Mesothelial cell of epicardium (in vitro differentiated cells): ENCODE results near the gene PKNOX1. TPM values are rescaled to one million over a fixed set of nuclear protein-coding genes. Genes with fewer than 3 reads are reported as not detected.
"Not testable (repeated sequence)": the region's sequence is repeated elsewhere in the genome, so short reads cannot be mapped to it uniquely, and the experiment has no call there.

Experiments used
- DNase-seq, 2 experiments: peaks; one replicate each; pipeline ENCODE4 v3.0.0; 2021; ENCODE audit warnings: low spot score in 2 of 2; ENCODE audit not compliant: unreplicated experiment in 2 of 2
- H3K27ac Mint-ChIP-seq: 2 replicates; pipeline ENCODE4 v1.8.0; 2021; ENCODE audit warnings: mixed read lengths
- H3K27me3 Mint-ChIP-seq: 2 replicates; pipeline ENCODE4 v1.8.0; 2021; ENCODE audit warnings: low read depth, mixed read lengths
- H3K36me3 Mint-ChIP-seq: 2 replicates; pipeline ENCODE4 v1.8.0; 2021; ENCODE audit warnings: mixed read lengths
- H3K4me1 Mint-ChIP-seq: 2 replicates; pipeline ENCODE4 v1.8.0; 2021; ENCODE audit warnings: mixed read lengths
- H3K4me3 Mint-ChIP-seq: 2 replicates; pipeline ENCODE4 v1.8.0; 2021; ENCODE audit warnings: mild to moderate bottlenecking, moderate library complexity, mixed read lengths
- H3K9me3 Mint-ChIP-seq: 2 replicates; pipeline ENCODE4 v1.8.0; 2021; ENCODE audit warnings: mixed read lengths
- CTCF ChIP-seq: fragments of 200-600 bp; sonication (generic); IDR thresholded peaks from one replicate; pipeline ENCODE4 v1.5.0; 2021; ENCODE audit warnings: antibody characterized with exemption; ENCODE audit not compliant: unreplicated experiment
- total RNA-seq: library from RNA; stranded (reverse); gene quantifications from 3 replicates; pipeline ENCODE4 v1.2.1, GENCODE V29; 2021

Gene PKNOX1, protein sequence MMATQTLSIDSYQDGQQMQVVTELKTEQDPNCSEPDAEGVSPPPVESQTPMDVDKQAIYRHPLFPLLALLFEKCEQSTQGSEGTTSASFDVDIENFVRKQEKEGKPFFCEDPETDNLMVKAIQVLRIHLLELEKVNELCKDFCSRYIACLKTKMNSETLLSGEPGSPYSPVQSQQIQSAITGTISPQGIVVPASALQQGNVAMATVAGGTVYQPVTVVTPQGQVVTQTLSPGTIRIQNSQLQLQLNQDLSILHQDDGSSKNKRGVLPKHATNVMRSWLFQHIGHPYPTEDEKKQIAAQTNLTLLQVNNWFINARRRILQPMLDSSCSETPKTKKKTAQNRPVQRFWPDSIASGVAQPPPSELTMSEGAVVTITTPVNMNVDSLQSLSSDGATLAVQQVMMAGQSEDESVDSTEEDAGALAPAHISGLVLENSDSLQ
- total RNA-seq, result 31.9 to 33.9 TPM (median 32.8 TPM) in 3 replicates

GRCh38 chr21:42973991-42974831, at the start of gene PKNOX1:
Gene PKNOX1, plus strand, starts transcription at chr21:42974562. Its CDS starts 29,820 bp downstream, at chr21:43004382.
- peak; percentile 98 to 99 for DNase-seq
- H3K27me3 Mint-ChIP-seq, result no peaks in the 10 kb centered on the region
- H3K27ac Mint-ChIP-seq, result peak within 1 kb of the TSS; percentile 98
- peak within 1 kb of the TSS; percentile 85 for H3K4me3 Mint-ChIP-seq
- TF ChIP-seq CTCF, result no peak
- H3K9me3 Mint-ChIP-seq, result peaks cover 14% of the 10 kb centered on the region
- peaks cover 19% of the 10 kb centered on the region for H3K36me3 Mint-ChIP-seq
- peaks cover 27% of the 10 kb centered on the region for H3K4me1 Mint-ChIP-seq

GRCh38 chr21:42925114-42925926, 49.0 kb upstream of the PKNOX1 start, which contains the start of gene ERVH48-1:
Gene ERVH48-1, minus strand, starts transcription at chr21:42925630. Its CDS starts 6,624 bp downstream, at chr21:42919006.
- Mint-ChIP-seq H3K9me3 (no peaks in the 10 kb centered on the region), H3K4me1 (peaks cover 17% of the 10 kb centered on the region), H3K36me3 (peaks cover 2% of the 10 kb centered on the region), H3K4me3 (peak within 1 kb of the TSS; percentile 39), H3K27ac (peak within 1 kb of the TSS; percentile 87), H3K27me3 (no peaks in the 10 kb centered on the region)
- TF ChIP-seq CTCF, result no peak
- DNase-seq, result no peak

DNA sequence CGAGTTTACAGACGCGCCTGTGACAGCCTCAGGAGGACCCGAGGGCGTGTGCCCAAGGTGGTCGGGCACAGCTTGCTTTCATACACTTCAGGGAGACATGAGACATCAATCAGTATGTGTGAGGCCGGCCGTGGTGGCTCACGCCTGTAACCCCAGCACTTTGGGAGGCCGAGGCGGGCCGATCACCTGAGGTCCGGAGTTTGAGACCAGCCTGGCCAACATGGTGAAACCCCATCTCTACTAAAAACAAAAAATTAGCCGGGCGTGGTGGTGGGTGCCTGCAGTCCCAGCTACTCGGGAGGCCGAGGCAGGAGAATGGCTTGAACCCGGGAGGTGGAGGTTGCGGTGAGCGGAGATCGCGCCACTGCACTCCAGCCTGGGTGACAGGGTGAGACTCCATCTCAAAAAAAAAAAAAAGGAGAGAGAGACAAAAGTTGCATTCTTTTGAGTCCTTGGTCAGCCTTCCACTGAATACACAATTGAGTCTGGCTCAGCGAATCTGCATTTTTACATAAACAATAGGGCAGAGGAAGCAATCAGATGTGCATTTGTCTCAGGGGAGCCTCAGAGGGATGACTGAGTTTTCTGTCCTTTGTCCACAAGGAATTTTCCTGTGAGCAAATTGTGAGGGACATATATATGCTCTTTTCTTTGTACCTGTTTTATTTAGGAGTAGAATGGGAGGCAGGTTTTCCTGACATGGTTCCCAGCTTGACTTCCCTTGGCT, 46.7 kb upstream of the PKNOX1 start:
- Mint-ChIP-seq H3K27ac (peak overlapping the region; percentile 16), H3K4me1 (peaks cover 32% of the 10 kb centered on the region)
- H3K9me3 Mint-ChIP-seq, DNase-seq, H3K27me3 Mint-ChIP-seq, H3K4me3 Mint-ChIP-seq, H3K36me3 Mint-ChIP-seq: not testable (repeated sequence)

DNA sequence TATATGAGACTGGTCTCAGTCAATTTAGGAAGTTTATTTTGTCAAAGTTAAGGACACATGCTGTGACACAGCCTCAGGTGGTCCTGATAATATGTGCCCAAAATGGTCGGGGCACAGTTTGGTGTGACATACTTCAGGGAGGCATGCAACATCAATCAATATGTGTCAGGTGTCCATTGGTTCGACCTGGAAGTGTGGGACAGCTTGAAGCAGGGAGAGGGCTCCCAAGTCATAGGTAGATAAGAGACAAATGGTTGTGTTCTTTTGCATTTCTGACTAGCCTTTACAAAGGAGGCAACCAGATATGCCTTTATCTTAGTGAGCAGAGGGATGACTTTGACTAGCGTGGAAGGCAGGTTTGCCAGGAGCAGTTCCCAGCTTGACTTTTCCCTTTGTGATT, 44.4 kb upstream of the PKNOX1 start:
- no peak for DNase-seq
- Mint-ChIP-seq H3K4me3 (no peak overlapping the region), H3K36me3 (peaks cover 2% of the 10 kb centered on the region), H3K27ac (no peak overlapping the region), H3K27me3 (no peaks in the 10 kb centered on the region), H3K9me3 (no peaks in the 10 kb centered on the region), H3K4me1 (peaks cover 40% of the 10 kb centered on the region)
- TF ChIP-seq CTCF, result no peak

- no peaks in the 10 kb centered on the region for H3K9me3 Mint-ChIP-seq
- H3K36me3 Mint-ChIP-seq, result peaks cover 2% of the 10 kb centered on the region
- no peak overlapping the region for H3K4me3 Mint-ChIP-seq
- no peak for DNase-seq
- H3K27ac Mint-ChIP-seq, result peak overlapping the region; percentile 89
- TF ChIP-seq CTCF, result no peak
- H3K4me1 Mint-ChIP-seq, result peaks cover 52% of the 10 kb centered on the region
- H3K27me3 Mint-ChIP-seq, result no peaks in the 10 kb centered on the region
These were observed 42.7 kb upstream of the PKNOX1 start for GRCh38 chr21:42931560-42932235.

DNA sequence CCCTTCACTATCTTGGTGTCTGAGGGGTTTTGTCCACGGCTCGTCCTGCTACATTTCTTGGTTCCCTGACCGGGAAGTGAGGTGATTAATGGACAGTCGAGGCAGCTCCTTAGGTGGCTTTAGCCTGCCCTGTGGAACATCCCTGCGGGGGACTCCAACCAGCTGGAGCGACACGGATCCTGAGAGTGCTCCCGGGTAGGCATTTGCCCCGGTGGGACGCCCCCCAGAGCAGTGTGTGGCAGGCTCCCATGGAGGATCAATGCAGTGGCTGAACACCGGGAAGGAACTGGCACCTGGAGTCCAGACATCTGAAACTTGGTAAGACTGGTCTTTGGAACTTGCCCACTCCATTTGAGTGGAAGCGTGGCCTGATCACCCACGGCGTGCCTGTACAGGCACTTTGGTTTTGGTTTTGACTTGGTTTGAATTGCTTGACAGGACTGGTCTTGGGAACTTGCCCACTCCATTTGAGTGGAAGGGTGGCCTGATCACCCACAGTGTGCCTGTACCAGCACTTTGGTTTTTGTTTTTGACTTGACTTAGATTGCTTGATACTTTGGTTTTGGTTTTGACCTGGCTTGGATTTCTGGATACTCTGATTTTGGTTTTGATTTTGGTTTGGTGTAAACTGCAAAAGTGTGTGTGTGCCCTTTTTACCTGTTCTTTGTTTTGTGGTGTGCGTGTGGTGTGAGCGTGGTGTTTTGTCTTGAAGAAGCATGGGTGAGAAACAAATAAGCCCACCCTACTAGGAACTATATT, 41.8 kb upstream of the PKNOX1 start:
- H3K9me3 Mint-ChIP-seq, H3K27me3 Mint-ChIP-seq, H3K36me3 Mint-ChIP-seq, DNase-seq: not testable (repeated sequence)
- Mint-ChIP-seq H3K4me3 (peak overlapping the region; percentile 22), H3K27ac (peak overlapping the region; percentile 89), H3K4me1 (peaks cover 60% of the 10 kb centered on the region)

- H3K36me3 Mint-ChIP-seq, DNase-seq, H3K9me3 Mint-ChIP-seq, H3K27me3 Mint-ChIP-seq: not testable (repeated sequence)
- Mint-ChIP-seq H3K4me1 (peaks cover 68% of the 10 kb centered on the region), H3K27ac (peak overlapping the region; percentile 89), H3K4me3 (peak overlapping the region; percentile 22)
These were observed 41.0 kb upstream of the PKNOX1 start for GRCh38 chr21:42933137-42933970.
